GM23248 (cell line): ENCODE measurements around the gene RBM24. TPM values are rescaled to one million over a fixed set of nuclear protein-coding genes. Genes with fewer than 3 reads are reported as not detected.

ENCODE experiments used
- DNase-seq: peaks from one replicate; pipeline ENCODE4 v3.0.0-alpha.2; 2015
- H2AFZ ChIP-seq: fragments of 200-600 bp; sonication (generic); 2 replicates; pipeline ENCODE4 v1.6.1; 2016; ENCODE audit warnings: antibody characterized with exemption
- H3F3A ChIP-seq: fragments of 200-600 bp; sonication (generic); 2 replicates; pipeline ENCODE4 v1.6.1; 2016; ENCODE audit warnings: mild to moderate bottlenecking, antibody characterized with exemption, mixed run types; ENCODE audit not compliant: insufficient read depth
- H3K27ac ChIP-seq: fragments of 200-600 bp; sonication (generic); 2 replicates; pipeline ENCODE4 v1.5.1; 2016; ENCODE audit warnings: mild to moderate bottlenecking
- H3K27me3 ChIP-seq: fragments of 200-600 bp; sonication (generic); replicated peaks from 2 replicates; pipeline ENCODE4 v1.6.1; 2016; ENCODE audit warnings: mild to moderate bottlenecking; ENCODE audit not compliant: insufficient read depth
- H3K36me3 ChIP-seq: fragments of 200-600 bp; sonication (generic); 2 replicates; pipeline ENCODE4 v1.6.1; 2016; ENCODE audit warnings: low read depth, mild to moderate bottlenecking
- H3K4me1 ChIP-seq: fragments of 200-600 bp; sonication (generic); 2 replicates; pipeline ENCODE4 v1.6.1; 2016; ENCODE audit warnings: mild to moderate bottlenecking; ENCODE audit not compliant: insufficient read depth
- H3K4me2 ChIP-seq: fragments of 200-600 bp; sonication (generic); one replicate; pipeline ENCODE4 v1.6.1; 2016; ENCODE audit warnings: mild to moderate bottlenecking; ENCODE audit not compliant: unreplicated experiment
- H3K4me3 ChIP-seq: fragments of 200-600 bp; sonication (generic); 2 replicates; pipeline ENCODE4 v1.5.1; 2016; ENCODE audit warnings: mild to moderate bottlenecking
- H3K79me2 ChIP-seq: fragments of 200-600 bp; sonication (generic); 2 replicates; pipeline ENCODE4 v1.6.1; 2016; ENCODE audit warnings: mild to moderate bottlenecking; ENCODE audit not compliant: insufficient read depth
- H3K9ac ChIP-seq: fragments of 200-600 bp; sonication (generic); 2 replicates; pipeline ENCODE4 v1.6.1; 2016; ENCODE audit warnings: mild to moderate bottlenecking
- H3K9me2 ChIP-seq: fragments of 200-600 bp; sonication (generic); 2 replicates; pipeline ENCODE4 v1.6.1; 2016; ENCODE audit warnings: mixed run types, mild to moderate bottlenecking, moderate library complexity; ENCODE audit not compliant: insufficient read depth
- H3K9me3 ChIP-seq: fragments of 200-600 bp; sonication (generic); one replicate; pipeline ENCODE4 v1.6.1; 2017; ENCODE audit warnings: low read depth
- H4K20me1 ChIP-seq: fragments of 200-600 bp; sonication (generic); 2 replicates; pipeline ENCODE4 v1.6.0; 2016; ENCODE audit not compliant: insufficient read depth
- EZH2 ChIP-seq: fragments of 200-600 bp; sonication (generic); IDR thresholded peaks from 2 replicates; pipeline ENCODE4 v1.6.1; 2018; ENCODE audit warnings: antibody characterized with exemption, mild to moderate bottlenecking; ENCODE audit not compliant: insufficient read depth, poor library complexity, severe bottlenecking
- EZH2phosphoT487 ChIP-seq: fragments of 200-600 bp; sonication (generic); IDR thresholded peaks from 2 replicates; pipeline ENCODE4 v1.6.1; 2018; ENCODE audit warnings: antibody characterized with exemption, moderate library complexity, mild to moderate bottlenecking, low read depth; ENCODE audit not compliant: insufficient read depth
- WGBS, 2 experiments: methylation state at CpG; one replicate each; pipeline ENCODE4 v1.1.6; 2015 to 2017; ENCODE audit warnings: low lambda C conversion rate in 2 of 2, low coverage in 1 of 2; ENCODE audit errors: missing lambda C conversion rate in 2 of 2; 5-methylcytosine and 5-hydroxymethylcytosine counted together
- in situ Hi-C: fragments of 300-500 bp; cut with MboI; formaldehyde crosslinking; loops from 2 replicates; pipeline ENCODE4 v1.15.0; 2020
- polyA plus RNA-seq: library from polyadenylated mRNA; unstranded; fragments of >200 nt; fragmentation: Nextera tagmentation; extraction: Ambion mirVana; gene quantifications from 2 replicates; pipeline ENCODE4 v1.2.1, GENCODE V29; 2016
- total RNA-seq: library from RNA; depleted of rRNA; stranded (reverse); fragments of >200 nt; shearing (Covaris generic); gene quantifications from 2 replicates; pipeline ENCODE4 v1.2.3, GENCODE V29; 2014; rRNA removed

RBM24 gene
- total RNA-seq (7.3 and 7.9 TPM in 2 replicates), polyA plus RNA-seq (3.5 and 4.6 TPM in 2 replicates)

GRCh38 chr6:17281100-17281496, at the start of gene RBM24:
TSS of gene RBM24 (plus strand) at chr6:17281361. CDS start at chr6:17281582, 221 bp downstream.
- H3K4me1 ChIP-seq = peaks cover 35% of the 10 kb centered on the region
- no peaks in the 10 kb centered on the region for H3K9me3 ChIP-seq
- H4K20me1 ChIP-seq = no peaks in the 10 kb centered on the region
- peak within 1 kb of the TSS; percentile 98 for H2AFZ ChIP-seq
- DNase-seq = peak; percentile 89
- H3K27ac ChIP-seq = peak within 1 kb of the TSS; percentile 55
- 1 to 6% methylated on average over 12 to 41 of the region's 46 CpGs for WGBS, 2 experiments
- peaks cover 41% of the 10 kb centered on the region for H3F3A ChIP-seq
- H3K36me3 ChIP-seq = no peaks in the 10 kb centered on the region
- H3K4me3 ChIP-seq = peak within 1 kb of the TSS; percentile 95
- no peaks in the 10 kb centered on the region; the same call in 1 of the 2 replicates for H3K79me2 ChIP-seq
- TF ChIP-seq EZH2 (no peak), EZH2phosphoT487 (no peak)
- peak within 1 kb of the TSS; percentile 90 for H3K9ac ChIP-seq
- H3K4me2 ChIP-seq = peak within 1 kb of the TSS; percentile 94
- in situ Hi-C loops = no loop called here
- H3K27me3 ChIP-seq = no peaks in the 10 kb centered on the region
- H3K9me2 ChIP-seq = no peaks in the 10 kb centered on the region

- no peaks in the 10 kb centered on the region; the same call in 1 of the 2 replicates for H3K27me3 ChIP-seq
- no peak overlapping the region for H3K4me2 ChIP-seq
- no peaks in the 10 kb centered on the region for H3K79me2 ChIP-seq
- no peak overlapping the region for H3K9ac ChIP-seq
- H3K9me3 ChIP-seq = no peaks in the 10 kb centered on the region
- no peak overlapping the region for H2AFZ ChIP-seq
- H3F3A ChIP-seq = no peaks in the 10 kb centered on the region
- no peaks in the 10 kb centered on the region for H3K36me3 ChIP-seq
- in situ Hi-C loops = no loop called here
- peak; percentile 18 for DNase-seq
- no peaks in the 10 kb centered on the region for H3K4me1 ChIP-seq
- no peak overlapping the region for H3K4me3 ChIP-seq
- WGBS, 2 experiments = 24 to 35% methylated on average over 2 of the region's 2 CpGs
- no peak for TF ChIP-seq EZH2
- H4K20me1 ChIP-seq = no peaks in the 10 kb centered on the region
- H3K9me2 ChIP-seq = no peaks in the 10 kb centered on the region
- H3K27ac ChIP-seq = no peak overlapping the region
Measured at GRCh38 chr6:17233531-17233930, 47.6 kb upstream of the RBM24 start.

- Histone ChIP-seq H4K20me1 (no peaks in the 10 kb centered on the region), H3K27ac (no peak overlapping the region), H3K9me3 (no peaks in the 10 kb centered on the region), H3K4me1 (no peaks in the 10 kb centered on the region), H3K79me2 (no peaks in the 10 kb centered on the region), H3K4me3 (no peak overlapping the region), H3K27me3 (no peaks in the 10 kb centered on the region; the same call in 1 of the 2 replicates), H2AFZ (no peak overlapping the region), H3K4me2 (no peak overlapping the region), H3K9ac (no peak overlapping the region), H3K9me2 (no peaks in the 10 kb centered on the region), H3F3A (no peaks in the 10 kb centered on the region), H3K36me3 (no peaks in the 10 kb centered on the region)
- WGBS, 2 experiments = 58 to 66% methylated on average over 2 of the region's 2 CpGs
- TF ChIP-seq EZH2 = no peak
- DNase-seq = no peak
- in situ Hi-C loops = no loop called here
Measured at GRCh38 chr6:17237246-17237645, 43.9 kb upstream of the RBM24 start.

GRCh38 chr6:17239260-17239659, 41.9 kb upstream of the RBM24 start:
- no peak overlapping the region for H3K4me3 ChIP-seq
- no peak overlapping the region for H3K27ac ChIP-seq

More at GRCh38 chr6:17239260-17239659, 41.9 kb upstream of the RBM24 start:
- Histone ChIP-seq H2AFZ (no peak overlapping the region), H3F3A (no peaks in the 10 kb centered on the region), H4K20me1 (no peaks in the 10 kb centered on the region), H3K36me3 (no peaks in the 10 kb centered on the region), H3K9me2 (no peaks in the 10 kb centered on the region; the same call in 1 of the 2 replicates), H3K4me2 (no peak overlapping the region), H3K9ac (no peak overlapping the region), H3K79me2 (no peaks in the 10 kb centered on the region), H3K27me3 (no peaks in the 10 kb centered on the region; the same call in 1 of the 2 replicates), H3K4me1 (no peaks in the 10 kb centered on the region), H3K9me3 (no peaks in the 10 kb centered on the region)
- WGBS, 2 experiments = 72 to 88% methylated on average over 4 of the region's 4 CpGs
- DNase-seq = no peak
- TF ChIP-seq EZH2 = no peak
- no peak for TF ChIP-seq EZH2phosphoT487
- in situ Hi-C loops = no loop called here
